Eye (tissue), 1 donor: ENCODE results near the gene DNASE1L3.
"Not testable (repeated sequence)": the region's sequence is repeated elsewhere in the genome, so short reads cannot be mapped to it uniquely, and the experiment has no call there.

ENCODE experiments used
- DNase-seq: peaks from one replicate; pipeline ENCODE4 v3.0.0-alpha.2; 2015

DNASE1L3 gene

DNA sequence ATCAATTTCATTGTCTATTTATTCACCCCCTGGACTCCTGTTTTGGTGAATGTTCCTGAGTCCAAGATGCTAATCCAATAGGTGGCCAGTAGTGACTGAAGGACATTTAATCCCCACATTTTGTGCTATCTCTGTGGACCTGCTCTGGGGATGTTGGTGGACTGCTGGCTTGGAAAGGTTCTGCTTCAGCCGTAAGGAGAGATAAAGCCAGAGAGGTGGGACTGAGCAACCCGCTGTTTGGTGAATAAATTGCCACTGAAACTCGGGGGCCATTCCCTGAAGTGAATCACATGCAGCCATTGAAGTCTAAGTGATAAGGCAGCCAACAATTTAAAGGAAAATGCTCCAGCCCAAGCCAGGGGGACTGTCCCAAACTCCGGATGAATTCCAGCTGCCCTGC is 25.2 kb upstream of the DNASE1L3 start:
- DNase-seq = no peak

GRCh38 chr3:58234516-58234931 is 23.8 kb upstream of the DNASE1L3 start:
- DNase-seq = no peak

DNA sequence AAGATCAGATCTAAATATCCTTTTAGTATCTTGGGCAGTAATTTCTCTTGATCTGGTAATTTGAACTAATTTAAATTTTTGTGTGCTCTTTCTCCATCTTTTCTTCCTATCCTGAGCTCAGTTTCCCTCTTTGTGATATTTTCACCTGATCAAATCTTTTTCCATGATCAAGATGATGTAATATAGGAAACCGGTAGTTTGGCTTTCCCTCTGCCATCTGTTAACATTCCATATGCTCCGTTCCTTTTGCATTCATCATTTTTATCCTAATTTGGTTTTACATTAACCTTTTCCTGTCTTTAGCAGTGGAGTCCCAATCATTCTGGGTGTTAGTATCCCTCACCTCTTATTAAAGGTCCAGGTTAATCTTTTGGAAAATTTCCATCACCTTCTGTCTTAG is 20.9 kb upstream of the DNASE1L3 start:
- no peak for DNase-seq

GRCh38 chr3:58230876-58231552 is 20.2 kb upstream of the DNASE1L3 start:
- no peak for DNase-seq

DNA sequence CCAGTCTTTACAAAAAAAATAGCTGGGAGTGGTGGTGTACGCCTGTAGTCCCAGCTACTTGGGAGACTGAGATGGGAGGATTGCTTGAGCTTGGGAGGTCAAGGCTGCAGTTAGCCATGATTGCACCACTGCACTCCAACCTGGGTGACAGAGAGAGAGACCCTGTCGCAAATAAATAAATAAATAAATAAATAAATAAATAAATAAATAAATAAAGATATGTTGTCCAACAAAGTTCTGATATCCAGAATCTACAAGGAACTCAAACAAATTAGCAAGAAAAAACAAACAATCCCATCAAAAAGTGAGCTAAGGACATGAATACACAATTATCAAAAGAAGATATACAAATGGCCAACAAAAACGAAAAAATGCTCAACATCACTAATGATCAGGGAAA is 17.2 kb upstream of the DNASE1L3 start:
- not testable (repeated sequence) for DNase-seq

- no peak for DNase-seq
These were observed 13.1 kb upstream of the DNASE1L3 start for GRCh38 chr3:58223855-58224254.

DNA sequence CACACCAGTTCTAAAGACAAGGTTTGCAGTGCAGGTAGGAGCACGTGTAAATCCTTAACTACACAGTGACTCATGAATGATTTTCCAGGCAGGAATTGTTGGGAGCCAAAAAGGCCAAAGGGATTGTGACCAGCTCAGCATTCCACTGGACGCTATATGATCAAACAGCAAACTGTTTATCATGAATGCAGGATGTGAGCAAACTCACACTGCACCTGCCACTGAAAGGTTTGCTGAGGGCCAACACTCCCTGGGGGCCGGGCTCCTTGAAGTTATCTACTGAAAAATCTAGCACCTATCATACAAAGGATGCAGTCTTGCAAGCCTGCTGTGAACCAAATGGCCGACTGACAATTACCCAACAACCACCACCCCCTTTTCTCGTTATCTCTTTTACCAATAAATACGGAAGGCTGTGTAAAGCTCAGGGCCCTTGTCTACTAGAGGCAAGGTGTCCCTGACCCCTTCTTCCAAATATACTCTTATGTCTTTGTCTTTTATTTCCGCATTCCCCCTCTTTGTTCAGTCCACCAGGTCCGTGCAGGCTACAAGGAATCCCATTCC is 11.5 kb upstream of the DNASE1L3 start:
- DNase-seq = no peak

- no peak for DNase-seq
These were observed 8.1 kb upstream of the DNASE1L3 start for GRCh38 chr3:58218904-58219303.

DNA sequence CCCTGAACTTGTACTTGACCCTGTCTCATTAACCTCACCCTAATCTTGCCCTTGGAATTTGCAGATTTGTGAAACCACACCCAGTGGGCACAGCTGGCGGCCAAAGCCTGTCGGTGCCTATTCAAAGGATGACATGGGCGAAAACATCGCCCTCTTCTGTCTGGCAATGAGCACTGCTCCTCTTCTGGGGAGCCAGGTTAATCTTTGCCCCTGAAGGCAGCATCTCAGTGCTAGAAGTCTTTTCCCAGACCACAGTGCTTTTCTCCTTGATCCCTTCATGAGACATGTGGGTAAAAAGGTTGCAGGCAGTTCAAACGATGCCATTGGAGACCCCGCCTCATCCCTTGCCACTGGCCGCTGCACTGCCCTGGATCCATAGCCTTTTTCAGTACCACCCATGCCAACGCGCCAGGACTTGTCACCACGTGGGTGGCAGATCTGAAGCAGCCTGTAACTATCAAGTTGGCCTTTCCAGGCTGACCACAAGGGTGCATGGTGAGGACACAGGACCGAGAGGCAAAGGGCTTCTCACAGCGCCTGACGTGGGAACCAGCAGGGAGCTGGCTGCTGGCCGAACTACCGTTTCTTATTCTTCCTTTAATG is 6.5 kb upstream of the DNASE1L3 start:
- peak; percentile 84 for DNase-seq

DNA sequence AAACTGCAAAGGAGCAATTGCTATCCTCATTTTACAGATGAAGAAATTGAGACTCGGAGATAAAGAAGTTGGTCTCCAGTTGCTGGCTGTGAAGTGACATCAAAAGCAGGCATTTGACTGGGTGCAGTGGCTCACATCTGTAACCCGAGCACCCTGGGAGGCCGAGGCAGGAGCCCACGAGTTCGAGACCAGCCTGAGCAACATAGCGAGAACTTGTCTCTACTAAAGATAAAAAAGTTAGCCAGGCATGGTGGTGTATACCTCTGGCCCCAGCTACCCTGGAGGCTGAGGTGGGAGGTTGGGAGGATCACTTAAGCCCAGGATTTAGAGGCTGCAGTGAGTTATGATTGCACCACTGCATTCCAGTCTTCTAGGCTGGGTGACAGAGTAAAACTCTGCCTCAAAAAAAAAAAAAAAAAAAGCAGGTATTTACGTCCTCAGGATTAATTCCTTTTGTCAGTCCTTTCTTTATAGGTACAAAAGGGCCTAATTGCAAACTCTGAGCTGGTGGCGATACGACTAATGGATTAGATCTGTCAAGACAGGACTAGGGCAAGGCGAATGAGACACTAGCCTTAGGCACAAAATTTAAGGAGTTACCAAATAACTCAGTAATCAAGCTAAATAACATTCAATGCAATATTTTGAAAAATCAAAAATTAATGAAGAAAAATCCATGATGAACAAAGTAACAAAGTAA is 5.9 kb upstream of the DNASE1L3 start:
- DNase-seq = no peak

- peak; percentile 47 for DNase-seq
These were observed 4.7 kb upstream of the DNASE1L3 start for GRCh38 chr3:58215317-58216025.

GRCh38 chr3:58214484-58215316 is 3.9 kb upstream of the DNASE1L3 start:
- peak; percentile 45 for DNase-seq

- DNase-seq = no peak
These were observed 839 bp downstream of the DNASE1L3 start for GRCh38 chr3:58209933-58210332.

DNA sequence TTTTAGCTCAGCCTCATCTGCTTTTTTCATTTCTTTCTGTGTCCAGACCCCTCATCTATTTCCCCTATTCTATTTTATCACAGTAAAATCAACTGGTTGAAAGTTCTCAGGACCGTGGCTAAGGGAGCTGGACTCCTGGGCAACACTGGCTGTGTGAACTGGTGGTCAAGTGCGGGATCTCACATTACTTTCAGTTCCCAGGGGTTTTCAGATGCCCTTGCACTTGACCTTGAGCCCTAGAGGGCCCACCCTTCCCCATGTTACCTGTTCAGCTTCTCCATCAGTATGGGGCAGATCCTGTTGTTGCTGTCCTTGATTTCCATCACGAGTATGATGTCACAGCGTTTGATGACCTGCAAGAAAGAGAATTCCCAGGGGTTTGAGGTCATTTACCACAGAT is 2.8 kb downstream of the DNASE1L3 start:
- DNase-seq = no peak

DNA sequence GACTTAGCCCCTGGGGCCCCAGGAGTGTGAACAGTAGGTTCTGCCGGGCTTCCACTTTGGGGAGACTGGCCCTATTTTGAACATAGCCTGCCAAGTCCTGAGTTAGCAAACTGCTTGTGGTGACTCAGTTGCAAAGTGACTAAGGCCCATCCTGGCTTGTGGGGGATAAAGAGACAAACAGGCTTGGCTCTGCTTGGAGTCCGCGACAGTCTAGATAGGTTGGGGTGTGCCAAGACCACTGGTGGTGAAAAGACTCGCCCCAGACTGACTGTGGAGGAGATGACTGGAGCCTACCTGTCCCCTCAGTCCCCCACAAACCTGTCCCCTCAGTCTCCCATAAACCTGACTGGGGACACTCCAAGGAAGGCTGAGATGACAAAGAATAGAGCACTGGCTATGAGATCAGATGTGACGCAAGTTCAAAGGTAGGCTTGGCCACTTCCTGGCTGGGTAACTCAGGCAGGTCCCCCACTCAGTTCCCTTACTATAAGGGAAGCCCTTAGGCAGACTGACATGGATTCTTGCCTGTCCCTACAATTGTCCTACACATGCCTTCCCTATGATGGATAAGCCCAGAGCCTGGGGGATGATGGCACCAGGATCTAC is 4.3 kb downstream of the DNASE1L3 start:
- DNase-seq = no peak

- no peak for DNase-seq
These were observed 4.8 kb downstream of the DNASE1L3 start for GRCh38 chr3:58205981-58206380.

DNA sequence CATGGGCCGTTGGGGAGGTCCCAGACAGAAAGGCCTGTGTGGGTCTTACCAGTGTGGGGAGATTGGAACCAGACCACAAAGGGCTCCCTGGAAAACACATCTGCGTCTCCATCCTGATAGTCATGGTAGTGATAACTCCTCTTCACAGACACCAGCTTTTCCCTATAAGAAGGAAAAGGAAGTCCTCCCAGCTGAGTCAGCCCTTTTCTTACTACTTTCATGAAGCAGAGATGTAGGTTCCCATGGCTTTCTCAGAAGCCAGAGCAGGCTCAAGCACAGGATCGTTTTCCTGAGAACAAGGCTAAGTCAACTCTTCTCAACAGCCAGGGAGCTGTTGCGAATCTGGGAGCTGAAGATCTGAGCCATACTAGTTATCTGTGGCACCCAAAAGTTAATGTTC is 6.1 kb downstream of the DNASE1L3 start:
- DNase-seq = no peak

DNA sequence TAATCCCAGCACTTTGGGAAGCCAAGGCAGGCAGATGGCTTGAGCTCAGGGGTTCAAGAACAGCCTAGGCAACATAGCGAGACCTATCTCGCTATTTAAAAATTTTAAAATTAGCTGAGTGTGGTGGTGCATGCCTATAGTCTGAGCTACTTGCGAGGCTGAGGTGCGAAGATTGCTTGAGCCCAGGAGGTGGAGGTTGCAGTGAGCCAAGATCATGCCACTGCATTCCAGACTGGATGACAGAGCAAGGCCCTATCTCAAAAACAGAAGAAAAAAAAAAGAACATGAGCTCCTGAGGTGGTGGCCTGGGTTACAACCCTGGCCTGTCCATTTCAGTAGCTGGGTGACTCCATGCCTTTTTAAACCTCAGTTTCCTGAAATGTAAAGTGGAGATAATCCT is 7.2 kb downstream of the DNASE1L3 start:
- DNase-seq = no peak

DNA sequence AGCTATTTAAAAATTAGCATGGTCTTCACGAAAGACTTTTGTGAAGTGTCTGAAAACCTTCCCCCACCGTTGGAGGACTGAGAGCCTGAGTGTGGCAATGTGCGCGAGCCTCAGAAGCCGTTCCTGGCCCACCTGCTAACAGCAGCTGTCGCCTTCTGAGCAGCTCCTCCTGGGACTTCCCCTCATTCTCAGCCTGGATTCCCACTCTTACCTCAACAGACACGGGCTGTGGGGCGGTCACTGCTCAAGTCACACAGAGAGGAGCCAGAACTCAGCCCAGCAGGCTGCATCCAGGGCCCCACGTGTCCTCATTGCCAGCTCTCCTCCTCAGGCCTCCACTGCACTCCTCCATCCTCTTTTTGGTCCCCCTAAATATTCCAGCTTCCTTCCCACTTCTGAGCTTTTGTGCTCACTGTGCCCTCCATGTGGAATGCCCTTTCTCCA is 7.8 kb downstream of the DNASE1L3 start:
- peak; percentile 57 for DNase-seq

GRCh38 chr3:58201451-58201850 is 9.3 kb downstream of the DNASE1L3 start:
- DNase-seq = not testable (repeated sequence)

- DNase-seq = peak; percentile 57
These were observed 9.9 kb downstream of the DNASE1L3 start for GRCh38 chr3:58200846-58201355.
